Osteoblast (primary cell): ENCODE results near the gene SLC22A7. TPM values are rescaled to one million over a fixed set of nuclear protein-coding genes. Genes with fewer than 3 reads are reported as not detected.

Experiments
- DNase-seq: peaks from one replicate; pipeline ENCODE4 v3.0.0; 2011; ENCODE audit warnings: low spot score, mixed read lengths; ENCODE audit not compliant: insufficient read length; ENCODE audit errors: missing footprints
- H2AFZ ChIP-seq: 2 replicates; pipeline ENCODE4 v1.6.0; 2011; ENCODE audit warnings: mild to moderate bottlenecking, low read length
- H3K27ac ChIP-seq: 2 replicates; pipeline ENCODE4 v1.5.1; 2011; ENCODE audit warnings: mild to moderate bottlenecking, low read depth, low read length, moderate library complexity
- H3K27me3 ChIP-seq: 2 replicates; pipeline ENCODE4 v1.6.0; 2012; ENCODE audit warnings: mild to moderate bottlenecking, control low read depth, inconsistent platforms, low read length, moderate library complexity; ENCODE audit not compliant: insufficient read depth
- H3K36me3 ChIP-seq: 2 replicates; pipeline ENCODE4 v1.5.1; 2011; ENCODE audit warnings: mild to moderate bottlenecking, low read length, control low read depth, moderate library complexity; ENCODE audit not compliant: insufficient read depth
- H3K4me1 ChIP-seq: 2 replicates; pipeline ENCODE4 v1.5.1; 2011; ENCODE audit warnings: mild to moderate bottlenecking, low read length, control low read depth, moderate library complexity; ENCODE audit not compliant: insufficient read depth
- H3K4me2 ChIP-seq: 2 replicates; pipeline ENCODE4 v1.6.0; 2011; ENCODE audit warnings: mild to moderate bottlenecking, low read length; ENCODE audit not compliant: insufficient read depth
- H3K4me3 ChIP-seq: fragments of 200-600 bp; sonication (generic); 3 replicates; pipeline ENCODE4 v1.5.1; 2012; ENCODE audit warnings: mild to moderate bottlenecking, low read length, inconsistent platforms; ENCODE audit not compliant: insufficient read depth
- H3K79me2 ChIP-seq: 2 replicates; pipeline ENCODE4 v1.6.0; 2012; ENCODE audit warnings: mild to moderate bottlenecking, low read length, control low read depth, inconsistent platforms; ENCODE audit not compliant: insufficient read depth
- H3K9me3 ChIP-seq: 2 replicates; pipeline ENCODE4 v1.5.1; 2011; ENCODE audit warnings: low read depth, low read length, control low read depth
- H4K20me1 ChIP-seq: 2 replicates; pipeline ENCODE4 v1.6.0; 2012; ENCODE audit warnings: mild to moderate bottlenecking, low read length, control low read depth; ENCODE audit not compliant: insufficient read depth
- CTCF ChIP-seq: IDR thresholded peaks from 2 replicates; pipeline ENCODE4 v1.5.1; 2011; ENCODE audit warnings: mild to moderate bottlenecking, low read depth, low read length, moderate library complexity; ENCODE audit errors: extremely low read depth
- total RNA-seq: library from RNA; depleted of rRNA; stranded (reverse); fragments of >200 nt; gene quantifications from 2 replicates; pipeline ENCODE4 v1.2.3, GENCODE V29; 2012

The SLC22A7 gene
- total RNA-seq, 1 donor: not detected

- Histone ChIP-seq H3K27me3 (peaks cover 19% of the 10 kb centered on the region), H3K27ac (no peak overlapping the region), H3K4me1 (peaks cover 17% of the 10 kb centered on the region), H3K4me3 (no peak overlapping the region), H2AFZ (no peak overlapping the region), H3K4me2 (peak overlapping the region; percentile 51), H4K20me1 (no peaks in the 10 kb centered on the region), H3K36me3 (no peaks in the 10 kb centered on the region), H3K79me2 (no peaks in the 10 kb centered on the region), H3K9me3 (no peaks in the 10 kb centered on the region)
- no peak for TF ChIP-seq CTCF
- peak; percentile 83 for DNase-seq
Observed at GRCh38 chr6:43275801-43276576, 22.1 kb upstream of the SLC22A7 start.

GRCh38 chr6:43276577-43277305 lies 21.3 kb upstream of the SLC22A7 start:
- H3K4me2 ChIP-seq: no peak overlapping the region
- H2AFZ ChIP-seq: no peak overlapping the region
- no peak for TF ChIP-seq CTCF

GRCh38 chr6:43277306-43277642 lies 20.8 kb upstream of the SLC22A7 start:
- no peak overlapping the region for H3K4me2 ChIP-seq
- no peak overlapping the region for H2AFZ ChIP-seq
- no peaks in the 10 kb centered on the region for H3K36me3 ChIP-seq
- peaks cover 21% of the 10 kb centered on the region for H3K27me3 ChIP-seq
- no peaks in the 10 kb centered on the region for H4K20me1 ChIP-seq
- no peak overlapping the region for H3K27ac ChIP-seq
- no peak for DNase-seq
- no peak for TF ChIP-seq CTCF
- no peak overlapping the region for H3K4me3 ChIP-seq
- H3K79me2 ChIP-seq: no peaks in the 10 kb centered on the region
- H3K4me1 ChIP-seq: peaks cover 17% of the 10 kb centered on the region
- H3K9me3 ChIP-seq: no peaks in the 10 kb centered on the region

More at GRCh38 chr6:43276577-43277305, 21.3 kb upstream of the SLC22A7 start:
- H3K9me3 ChIP-seq: no peaks in the 10 kb centered on the region
- peak; percentile 90 for DNase-seq
- H3K4me3 ChIP-seq: no peak overlapping the region
- H3K27ac ChIP-seq: no peak overlapping the region
- H3K4me1 ChIP-seq: peaks cover 17% of the 10 kb centered on the region
- H3K79me2 ChIP-seq: no peaks in the 10 kb centered on the region
- no peaks in the 10 kb centered on the region for H4K20me1 ChIP-seq
- H3K27me3 ChIP-seq: peaks cover 19% of the 10 kb centered on the region
- no peaks in the 10 kb centered on the region for H3K36me3 ChIP-seq
